Gastroesophageal sphincter (tissue), 3 donors: ENCODE measurements around the gene DRC7.

ENCODE experiments used
- EP300 ChIP-seq: sonication (generic); formaldehyde crosslinking; IDR thresholded peaks from one replicate; pipeline ENCODE4 v1.6.1; 2017; ENCODE audit warnings: antibody characterized with exemption, mild to moderate bottlenecking
- POLR2A ChIP-seq, 2 donors: fragments of 450-650 bp; IDR thresholded peaks; one replicate each; pipeline ENCODE4 v1.6.1; 2017; ENCODE audit warnings: antibody characterized with exemption in 2 of 2, mild to moderate bottlenecking in 2 of 2, moderate library complexity in 1 of 2
- TF ChIP-seq, protein P1 (sequence below), 4 experiments: fragments of 200-600 bp in 2 of 4; fragments of 450-650 bp in 2 of 4; sonication (generic) in 1 of 4; IDR thresholded peaks; one replicate each; pipeline ENCODE4 v1.5.1; 2017 to 2019; ENCODE audit warnings: antibody characterized with exemption in 4 of 4, mild to moderate bottlenecking in 2 of 4, moderate library complexity in 2 of 4

DNA sequence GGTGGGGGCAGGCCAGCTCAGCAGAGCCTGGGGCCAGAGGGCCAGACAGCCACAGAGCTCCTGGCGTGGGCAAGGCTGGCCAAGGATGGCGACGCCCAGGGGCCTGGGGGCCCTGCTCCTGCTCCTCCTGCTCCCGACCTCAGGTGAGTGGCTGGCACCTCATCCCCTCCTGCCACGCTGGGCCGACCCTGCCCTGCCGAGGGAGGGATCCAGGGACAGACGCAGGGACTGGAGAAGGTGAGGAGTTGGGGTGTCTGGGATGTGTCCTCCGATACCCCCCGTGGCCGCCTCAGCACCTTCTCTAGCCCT, 26.4 kb upstream of the DRC7 start, which contains the start of gene ADGRG3:
- TF ChIP-seq, protein P1, sequence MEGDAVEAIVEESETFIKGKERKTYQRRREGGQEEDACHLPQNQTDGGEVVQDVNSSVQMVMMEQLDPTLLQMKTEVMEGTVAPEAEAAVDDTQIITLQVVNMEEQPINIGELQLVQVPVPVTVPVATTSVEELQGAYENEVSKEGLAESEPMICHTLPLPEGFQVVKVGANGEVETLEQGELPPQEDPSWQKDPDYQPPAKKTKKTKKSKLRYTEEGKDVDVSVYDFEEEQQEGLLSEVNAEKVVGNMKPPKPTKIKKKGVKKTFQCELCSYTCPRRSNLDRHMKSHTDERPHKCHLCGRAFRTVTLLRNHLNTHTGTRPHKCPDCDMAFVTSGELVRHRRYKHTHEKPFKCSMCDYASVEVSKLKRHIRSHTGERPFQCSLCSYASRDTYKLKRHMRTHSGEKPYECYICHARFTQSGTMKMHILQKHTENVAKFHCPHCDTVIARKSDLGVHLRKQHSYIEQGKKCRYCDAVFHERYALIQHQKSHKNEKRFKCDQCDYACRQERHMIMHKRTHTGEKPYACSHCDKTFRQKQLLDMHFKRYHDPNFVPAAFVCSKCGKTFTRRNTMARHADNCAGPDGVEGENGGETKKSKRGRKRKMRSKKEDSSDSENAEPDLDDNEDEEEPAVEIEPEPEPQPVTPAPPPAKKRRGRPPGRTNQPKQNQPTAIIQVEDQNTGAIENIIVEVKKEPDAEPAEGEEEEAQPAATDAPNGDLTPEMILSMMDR (IDR thresholded peaks at IDR 0.05) = no peak
- TF ChIP-seq POLR2A (IDR thresholded peaks at IDR 0.05) = no peak
- no peak for TF ChIP-seq EP300
